ENCODE data around the gene MYEOV.

MYEOV gene

GRCh38 chr11:69283446-69283845 is 10.5 kb upstream of the MYEOV start:
- in situ Hi-C loops (cut with MboI; ENCODE audit: low pct_unique_long_range_greater_than_20kb, low sequenced_read_pairs, unreplicated experiment), result no loop called here
- no peak for TF ChIP-seq CTCF (IDR thresholded peaks at IDR 0.05; ENCODE audit: extremely low read depth, insufficient read depth, missing control alignments)
- no peak for DNase-seq (ENCODE audit: low spot score)

- in situ Hi-C loops (cut with MboI; ENCODE audit: low pct_unique_long_range_greater_than_20kb, low sequenced_read_pairs, unreplicated experiment), result no loop called here
- no peak for DNase-seq (ENCODE audit: low spot score)
- no peak for TF ChIP-seq CTCF (IDR thresholded peaks at IDR 0.05; ENCODE audit: extremely low read depth, insufficient read depth, missing control alignments)
These were observed 9.9 kb upstream of the MYEOV start for GRCh38 chr11:69284081-69284511.

DNA sequence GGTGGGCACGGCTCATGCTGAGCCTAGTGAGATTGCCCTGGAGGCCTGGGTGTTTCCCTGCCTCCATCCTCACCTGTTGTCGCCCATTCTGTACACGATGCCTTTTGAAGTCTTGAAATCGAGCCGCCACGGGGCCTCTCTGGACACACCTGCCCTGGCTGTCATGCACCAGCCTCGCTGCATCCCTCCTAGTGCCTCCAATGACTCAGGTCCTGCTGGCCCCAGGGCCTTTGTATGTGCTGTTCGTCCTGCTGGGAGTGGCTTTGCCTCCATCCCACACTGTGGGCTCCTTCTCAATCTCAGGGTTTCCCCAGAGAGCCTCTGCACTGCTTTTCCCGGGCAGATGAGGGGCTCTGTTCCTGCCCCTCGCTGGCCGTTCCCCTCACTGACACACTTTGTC is 8.9 kb upstream of the MYEOV start:
- no peak for DNase-seq (ENCODE audit: low spot score)
- in situ Hi-C loops (cut with MboI; ENCODE audit: low pct_unique_long_range_greater_than_20kb, low sequenced_read_pairs, unreplicated experiment), result no loop called here
- no peak for TF ChIP-seq CTCF (IDR thresholded peaks at IDR 0.05; ENCODE audit: extremely low read depth, insufficient read depth, missing control alignments)

DNA sequence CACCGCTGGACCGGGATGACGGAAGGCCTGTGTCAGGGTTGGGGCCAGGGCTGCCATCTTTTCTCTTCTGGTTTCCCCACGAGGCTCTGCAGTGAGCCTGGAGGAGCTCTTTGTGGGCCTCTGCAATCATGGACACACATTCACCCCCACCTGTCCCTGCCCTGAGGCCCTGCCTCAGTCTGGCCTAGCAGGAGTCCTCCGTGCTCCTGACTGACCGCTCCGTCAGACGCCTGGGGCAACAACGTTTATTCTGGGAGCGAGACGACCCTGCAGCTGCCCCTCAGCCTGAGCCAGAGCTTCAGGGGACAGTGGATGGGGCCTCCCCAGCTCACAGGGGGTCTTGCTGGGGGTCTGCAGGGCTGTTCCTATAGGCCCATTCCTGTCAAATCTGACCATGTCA is 8.2 kb upstream of the MYEOV start:
- TF ChIP-seq CTCF (IDR thresholded peaks at IDR 0.05; ENCODE audit: extremely low read depth, insufficient read depth, missing control alignments), result no peak
- in situ Hi-C loops (cut with MboI; ENCODE audit: low pct_unique_long_range_greater_than_20kb, low sequenced_read_pairs, unreplicated experiment), result no loop called here
- DNase-seq (ENCODE audit: low spot score), result no peak

DNA sequence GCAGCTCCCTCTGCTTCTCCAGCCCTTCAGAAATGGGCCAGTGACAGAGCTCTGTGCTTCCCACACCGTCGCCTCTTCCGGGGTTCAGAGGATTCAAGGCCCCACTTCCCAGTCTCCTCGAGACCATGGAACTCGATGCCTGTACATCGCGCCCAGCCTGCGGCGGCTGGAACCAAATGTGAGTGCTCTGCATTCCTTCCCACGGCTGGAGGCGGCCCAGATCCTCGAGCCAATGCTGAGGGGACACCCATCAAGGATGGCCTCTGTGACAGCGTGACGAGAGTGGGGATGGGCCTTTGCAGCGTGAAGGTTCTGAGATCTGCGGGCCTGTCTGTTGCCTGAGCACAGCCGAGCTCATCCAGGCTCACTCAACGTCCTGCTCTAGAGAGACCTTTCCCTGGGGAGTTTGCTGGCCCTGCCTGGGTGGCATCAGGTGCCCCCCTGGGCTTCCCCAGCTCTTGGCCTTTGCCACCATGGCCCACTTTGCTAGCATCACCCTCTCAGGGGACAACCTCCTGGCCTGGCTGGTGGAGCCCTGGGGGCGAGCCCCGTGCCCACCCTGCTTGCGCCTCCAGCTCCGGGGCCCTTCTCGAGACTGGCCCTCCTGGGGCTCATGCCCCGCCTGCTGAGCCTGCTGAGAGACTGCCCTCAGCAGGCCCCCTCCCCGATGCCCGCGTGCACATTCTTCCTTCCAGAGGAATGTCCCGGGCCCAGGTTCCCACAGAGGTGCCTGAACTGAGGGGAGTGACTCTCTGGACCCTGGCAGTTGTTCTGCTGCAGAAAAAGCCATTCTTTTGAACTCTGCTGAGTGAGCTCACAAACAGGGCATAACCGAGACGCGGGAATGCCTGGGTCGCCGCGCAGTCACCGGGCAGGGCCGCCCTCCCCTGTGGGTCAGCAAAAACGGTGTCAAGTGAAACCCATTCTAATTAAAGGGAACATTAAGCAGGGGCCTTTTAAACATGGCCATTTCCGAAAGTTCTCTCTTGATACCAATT is 7.3 kb upstream of the MYEOV start:
- in situ Hi-C loops (cut with MboI; ENCODE audit: low pct_unique_long_range_greater_than_20kb, low sequenced_read_pairs, unreplicated experiment), result no loop called here
- DNase-seq (ENCODE audit: low spot score), result no peak
- no peak for TF ChIP-seq CTCF (IDR thresholded peaks at IDR 0.05; ENCODE audit: extremely low read depth, insufficient read depth, missing control alignments)

- no peak for TF ChIP-seq CTCF (IDR thresholded peaks at IDR 0.05; ENCODE audit: extremely low read depth, insufficient read depth, missing control alignments)
- in situ Hi-C loops (cut with MboI; ENCODE audit: low pct_unique_long_range_greater_than_20kb, low sequenced_read_pairs, unreplicated experiment), result no loop called here
- no peak for DNase-seq (ENCODE audit: low spot score)
These were observed 5.7 kb upstream of the MYEOV start for GRCh38 chr11:69287968-69288882.

All from GM13977 (cell line).